HG02840 (cell line): ENCODE results near the gene NIN.

ENCODE experiments used
- ATAC-seq: cut with Tn5 transposase; IDR thresholded peaks from one replicate; pipeline ENCODE4 v1.9.1; 2021; ENCODE audit warnings: mild to moderate bottlenecking, moderate library complexity, moderate number of reproducible peaks; ENCODE audit not compliant: unreplicated experiment, low FRiP score

Gene NIN

DNA sequence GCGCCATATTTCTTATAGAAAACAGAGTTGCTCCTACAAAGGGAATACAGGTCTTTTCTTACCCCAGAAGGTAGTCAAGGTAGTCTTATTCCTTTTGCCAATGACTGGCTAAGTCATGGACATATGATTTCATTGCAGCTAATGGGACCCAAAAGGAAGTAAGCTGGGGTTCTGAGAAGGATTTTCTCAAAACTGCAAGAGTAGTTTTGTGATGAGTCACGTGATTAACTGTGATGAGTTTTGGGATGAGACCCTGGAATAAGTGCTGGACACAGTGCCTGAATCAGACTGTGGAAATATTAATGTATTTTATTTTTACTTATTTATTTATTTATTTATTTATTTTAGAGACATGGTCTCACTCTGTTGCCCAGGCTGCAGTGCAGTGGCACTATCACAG is 13.4 kb upstream of the NIN start:
- ATAC-seq: no peak

DNA sequence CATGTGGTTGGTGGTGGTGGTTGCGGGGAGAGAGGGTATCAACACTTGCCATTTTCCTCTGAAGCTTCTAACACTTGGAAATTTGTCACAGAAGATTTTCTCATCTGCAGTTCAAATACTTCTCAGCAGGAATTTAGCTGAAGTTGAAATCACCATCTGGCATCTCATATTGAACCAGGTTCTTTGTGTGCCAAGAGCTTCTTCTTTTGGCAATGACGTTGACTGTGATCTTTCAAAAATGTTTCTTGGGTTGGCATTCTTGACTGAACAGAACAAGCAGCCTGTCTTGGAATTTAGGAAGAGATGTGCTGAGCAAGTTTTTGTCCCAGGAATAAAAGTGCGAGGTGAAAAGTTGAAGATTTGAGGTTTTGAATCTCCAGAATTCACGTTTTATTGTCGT is 8.7 kb upstream of the NIN start:
- no peak for ATAC-seq

DNA sequence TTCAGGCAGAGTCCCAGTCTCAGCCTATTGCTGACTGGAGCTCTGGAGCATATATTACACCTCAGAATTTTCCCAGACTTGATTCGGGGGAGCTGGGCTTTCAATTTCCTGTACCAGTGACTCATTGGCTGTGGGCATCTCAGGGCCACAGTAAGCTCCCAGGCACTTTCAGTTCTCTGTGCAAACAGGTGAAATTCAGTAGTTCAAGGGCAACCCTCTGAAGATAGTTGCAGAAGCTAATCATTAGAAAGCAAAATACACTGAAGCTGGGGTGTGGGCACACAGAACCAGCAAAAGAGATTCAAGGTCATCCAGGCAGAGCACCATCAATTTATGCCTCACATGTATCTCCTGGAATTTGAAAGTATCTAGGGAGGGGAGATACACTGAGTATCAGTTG is 8.1 kb upstream of the NIN start:
- no peak for ATAC-seq

DNA sequence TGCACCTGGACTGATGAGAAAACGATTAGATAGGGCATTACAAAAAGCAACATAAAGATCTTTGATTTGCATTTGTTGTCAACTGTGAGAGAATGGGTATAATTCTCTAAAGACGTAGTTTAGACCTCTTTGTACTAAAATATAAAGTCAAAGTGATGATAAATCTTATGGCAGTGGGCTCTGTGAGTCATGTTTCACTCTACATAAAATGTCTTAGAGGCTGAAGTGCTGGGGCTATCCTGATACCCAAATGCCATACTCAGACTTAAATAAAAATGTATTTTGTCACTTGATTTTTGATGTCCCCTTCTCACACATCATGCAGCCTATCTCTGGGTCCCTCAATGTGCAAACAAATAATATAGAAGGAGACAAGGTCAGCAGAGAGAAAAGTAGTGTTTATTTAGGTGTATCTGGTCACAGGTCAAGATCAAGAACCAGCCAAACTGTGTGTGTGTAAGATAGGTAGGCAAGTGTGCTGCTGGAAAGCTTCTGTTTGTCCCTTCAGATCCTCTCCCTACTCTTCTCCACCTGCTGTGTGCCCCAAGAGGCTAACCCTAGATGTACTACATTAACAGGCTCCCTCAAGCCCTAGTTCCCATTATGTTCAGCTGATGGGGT is 7.0 kb upstream of the NIN start:
- ATAC-seq: no peak

DNA sequence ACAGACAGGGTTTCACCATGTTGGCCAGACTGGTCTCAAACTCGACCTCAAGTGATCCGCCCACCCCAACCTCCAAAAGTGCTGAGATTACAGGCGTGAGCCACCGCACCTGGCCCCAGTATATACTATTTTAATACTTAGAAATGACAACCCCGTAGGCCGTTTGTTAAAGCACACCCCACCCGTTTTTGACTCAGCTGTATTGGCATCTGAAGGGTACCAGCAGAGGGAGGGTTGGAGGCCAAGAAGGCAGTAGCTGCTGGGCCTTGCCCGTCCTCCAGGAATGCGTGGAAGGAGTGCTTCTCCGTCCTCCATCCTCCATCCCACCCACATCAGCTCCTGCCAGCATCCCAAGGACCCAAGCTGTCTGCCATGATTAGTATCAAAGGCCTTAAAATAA is 6.3 kb upstream of the NIN start:
- no peak for ATAC-seq

DNA sequence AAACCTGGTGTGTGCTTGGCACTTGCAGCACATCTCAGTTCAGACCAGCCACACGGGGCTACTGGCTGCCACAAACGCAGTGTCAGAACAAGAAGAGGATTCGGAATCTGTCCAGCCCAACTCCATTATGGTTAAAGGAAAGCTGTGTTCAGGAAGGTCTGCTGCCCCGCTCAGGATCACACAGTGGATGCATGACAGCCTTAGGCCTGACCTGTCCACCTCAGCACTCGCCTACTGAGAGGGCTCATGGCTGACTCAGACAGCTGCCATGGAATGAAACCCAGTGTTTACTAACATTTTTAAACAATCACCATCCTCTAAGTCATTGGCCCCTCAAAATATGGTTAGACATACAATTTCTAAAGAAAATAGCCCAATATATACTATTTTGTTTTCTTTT is 5.6 kb upstream of the NIN start:
- ATAC-seq: no peak

DNA sequence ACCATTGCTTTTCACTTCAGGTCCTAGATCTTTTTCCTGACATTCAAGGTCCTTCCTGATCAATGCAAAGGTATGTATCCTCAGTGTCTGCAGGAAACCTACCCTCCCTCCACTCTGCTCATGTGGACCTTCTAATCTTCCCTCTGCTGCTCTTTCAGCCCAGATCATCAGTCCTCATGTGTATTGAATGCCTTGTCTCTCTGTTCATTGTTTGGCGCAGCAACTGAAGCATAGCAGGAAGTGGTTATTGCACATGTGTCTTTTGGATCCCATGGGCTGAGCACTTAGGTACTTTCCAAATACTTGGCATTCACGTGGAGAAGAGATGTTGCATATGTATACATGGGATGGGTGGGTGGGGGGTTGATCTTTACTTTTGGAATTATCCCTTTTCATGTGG is 4.3 kb upstream of the NIN start:
- no peak for ATAC-seq

DNA sequence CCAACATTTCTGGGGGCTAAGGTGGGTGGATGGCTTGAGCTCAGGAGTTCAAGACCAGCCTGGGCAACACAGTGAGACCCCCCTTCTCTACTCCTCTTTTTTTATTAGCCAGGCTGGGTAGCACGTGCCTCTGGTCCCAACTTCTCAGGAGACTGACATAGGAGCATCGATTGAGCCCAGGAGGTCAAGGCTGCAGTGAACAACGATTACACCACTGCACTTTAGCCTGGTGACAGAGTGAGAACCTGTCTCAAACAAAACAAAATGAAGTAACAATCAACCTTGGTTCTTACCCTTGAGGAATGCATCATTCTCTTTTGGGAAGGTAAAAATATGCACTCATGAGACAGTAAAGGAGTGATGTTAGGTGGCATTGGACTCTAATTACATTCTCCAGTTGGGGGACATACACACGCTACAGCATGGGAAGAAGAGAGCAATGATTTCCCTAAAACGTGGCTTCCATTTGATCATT is 3.9 kb upstream of the NIN start:
- no peak for ATAC-seq

DNA sequence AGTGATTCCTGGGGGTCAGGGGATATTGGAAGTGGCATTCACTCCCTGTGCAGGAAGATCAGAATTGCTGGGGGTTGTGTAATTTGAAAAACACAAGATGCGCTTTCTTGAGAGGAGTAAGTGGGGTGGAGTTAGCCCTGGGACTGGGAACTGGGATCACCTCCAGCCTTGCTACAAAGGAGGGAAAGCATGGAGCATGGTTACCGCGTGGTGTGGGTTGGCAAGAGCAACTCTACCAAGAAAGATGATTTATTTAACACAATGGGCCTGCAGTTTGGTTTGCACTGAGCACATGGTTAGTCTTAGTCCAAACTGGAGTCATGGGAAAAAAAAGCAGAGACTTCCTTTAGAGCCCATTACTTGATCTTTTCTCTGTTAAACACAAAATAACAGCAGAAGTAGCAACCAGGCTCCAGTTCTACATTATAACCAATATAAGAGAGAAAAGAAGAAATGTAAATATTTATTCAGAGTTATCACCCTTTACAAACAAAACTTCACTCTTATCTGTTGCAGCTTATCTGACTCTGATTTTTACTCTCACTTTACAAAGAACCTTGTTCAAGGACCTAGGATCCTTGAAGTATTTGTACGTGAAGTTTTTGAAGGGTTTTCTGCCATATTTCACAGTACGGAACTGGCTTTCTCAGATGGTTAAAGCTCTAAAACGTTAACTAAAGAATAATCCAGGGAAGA is 2.1 kb upstream of the NIN start:
- no peak for ATAC-seq

DNA sequence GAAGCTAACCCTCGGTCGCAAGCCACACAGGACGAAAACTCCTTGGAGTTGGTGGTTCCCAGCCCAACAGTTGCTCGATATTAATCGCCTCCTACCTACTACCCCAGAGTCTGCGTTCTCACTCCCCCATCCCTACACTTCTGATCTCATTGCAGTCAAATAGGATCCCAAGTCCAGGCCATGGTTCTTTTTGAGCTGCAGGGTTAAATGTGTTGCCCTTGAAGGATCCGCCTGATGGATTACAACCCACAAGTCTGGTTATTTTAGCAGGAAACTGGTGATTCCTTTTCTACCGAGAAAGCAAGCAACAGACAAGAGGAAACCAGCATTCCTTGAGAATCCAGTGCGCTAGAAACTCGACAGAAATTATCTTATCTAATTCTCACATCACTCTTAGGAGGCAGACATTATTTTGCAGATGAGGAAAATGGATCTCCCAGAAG is 785 bp upstream of the NIN start:
- ATAC-seq: no peak

DNA sequence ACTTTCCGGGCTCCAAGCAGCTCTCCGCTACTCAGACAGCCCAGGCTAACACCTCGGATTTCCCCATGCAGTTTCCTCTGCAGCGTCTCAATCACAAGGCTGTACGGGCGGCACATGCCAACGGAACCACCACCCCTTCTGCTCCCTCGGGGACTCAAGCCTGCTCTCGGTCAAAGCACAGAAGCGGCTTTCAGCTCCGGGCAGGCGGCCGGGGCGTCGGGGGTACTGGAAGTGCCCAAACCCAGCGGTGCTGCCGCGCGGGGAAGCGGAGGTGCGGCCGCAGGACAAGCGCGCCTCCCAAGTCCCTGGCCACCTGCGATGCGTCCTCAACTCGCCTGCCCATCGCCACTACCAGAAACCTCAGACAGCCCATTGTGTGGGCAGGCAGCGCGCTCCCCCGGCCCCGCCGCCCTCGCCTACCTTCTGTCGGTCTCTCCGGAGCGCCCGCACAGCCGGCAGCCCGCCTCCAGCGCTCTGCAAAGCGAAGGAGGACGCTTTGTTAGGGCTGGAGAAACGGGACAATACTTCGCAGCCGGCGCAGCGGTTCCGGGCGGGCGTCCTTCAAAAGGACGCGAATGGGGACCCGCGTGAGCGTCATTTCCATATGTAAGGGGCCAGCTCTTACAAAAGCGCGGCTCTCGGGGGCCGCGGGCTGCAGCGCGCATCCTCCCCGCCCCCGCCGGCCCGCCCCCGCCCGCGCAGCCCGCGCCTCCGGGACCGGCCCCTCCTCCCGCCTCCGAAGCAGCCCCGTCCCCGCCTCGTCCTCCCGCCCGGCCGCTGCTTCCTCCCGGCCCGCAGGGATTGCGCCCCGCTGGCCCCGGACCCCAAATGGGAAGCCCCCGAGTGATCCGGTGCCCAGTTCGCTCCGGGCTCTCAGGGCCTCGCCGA is 674 bp downstream of the NIN start:
- peak; percentile 52 for ATAC-seq

DNA sequence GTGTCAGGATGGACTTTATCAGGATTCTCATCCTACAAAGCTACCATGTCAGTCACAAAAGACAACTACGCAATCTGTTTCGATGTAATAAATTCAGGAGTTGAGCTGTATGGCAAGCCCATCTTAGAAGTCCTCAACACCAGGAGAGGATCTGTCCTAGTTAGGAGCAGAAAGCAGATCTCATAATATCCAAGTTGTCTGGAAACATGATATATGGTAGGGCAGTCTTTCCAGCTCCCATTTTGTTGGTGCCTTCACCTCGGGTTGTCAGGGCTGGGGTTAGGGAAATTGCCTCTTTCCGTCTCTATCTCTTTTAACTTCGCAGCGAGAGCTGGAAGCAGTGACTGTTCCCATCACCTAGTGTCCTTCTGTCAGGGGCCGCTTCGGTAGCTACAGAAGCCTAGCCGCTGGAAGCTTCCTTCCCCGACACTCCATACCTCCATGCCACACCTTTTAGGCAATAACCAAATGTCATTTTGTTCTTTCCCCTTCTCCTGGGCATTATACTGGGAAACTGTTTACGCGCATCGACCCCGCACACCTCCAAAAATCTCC is 1.4 kb downstream of the NIN start:
- no peak for ATAC-seq

DNA sequence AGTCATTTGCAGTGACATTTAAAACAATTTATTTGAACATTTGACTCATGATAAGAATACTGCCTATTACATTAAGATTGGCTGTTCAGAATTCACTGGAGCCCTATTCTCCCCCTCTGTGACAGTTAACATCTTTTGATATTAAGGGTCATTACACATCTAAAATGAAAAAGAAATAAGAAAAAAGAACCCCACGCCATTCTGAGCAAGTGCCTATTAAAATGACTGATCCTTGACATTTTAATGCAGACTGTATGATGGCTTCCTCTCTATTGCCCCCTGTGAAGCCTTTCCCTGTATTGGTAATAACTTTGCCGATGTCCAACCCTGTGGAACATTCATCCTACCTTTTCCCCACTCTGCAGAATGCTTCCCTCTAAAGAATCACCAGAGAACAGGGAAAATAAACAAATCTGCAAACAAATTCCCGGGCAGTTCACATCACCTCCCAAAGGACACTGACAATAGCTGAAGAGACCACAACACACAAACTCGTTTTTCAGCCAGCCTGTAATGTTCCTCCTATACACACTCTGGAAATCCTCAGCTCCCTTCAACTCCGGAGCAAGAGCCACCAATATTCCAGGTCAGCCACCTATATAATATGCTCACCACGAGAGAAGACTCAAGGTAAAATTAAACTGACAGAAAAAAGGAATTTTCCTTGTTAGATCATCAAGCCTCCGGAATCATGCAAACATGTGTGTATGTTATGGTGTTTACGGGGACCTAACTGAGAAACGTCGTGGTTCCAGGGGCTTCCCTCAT is 2.1 kb downstream of the NIN start:
- no peak for ATAC-seq

DNA sequence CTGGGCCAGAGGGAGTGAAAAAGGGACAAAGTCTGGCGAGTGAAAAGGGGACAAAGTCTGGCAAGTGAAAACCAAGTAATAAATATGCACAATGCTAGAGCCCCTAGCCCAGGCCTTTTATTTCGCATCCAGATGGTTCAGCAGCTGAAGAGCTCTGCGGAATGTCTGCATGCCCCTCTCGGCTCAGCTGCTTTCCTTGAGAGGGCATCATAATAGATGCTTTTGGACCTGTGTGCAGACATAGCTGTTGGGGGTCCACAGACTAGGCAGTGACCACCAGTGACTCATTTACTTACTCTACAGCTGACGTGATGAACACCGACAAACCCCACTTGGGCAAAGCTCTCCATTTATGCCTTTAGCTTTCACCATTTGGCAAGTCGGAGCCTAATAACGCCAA is 4.3 kb downstream of the NIN start:
- no peak for ATAC-seq

DNA sequence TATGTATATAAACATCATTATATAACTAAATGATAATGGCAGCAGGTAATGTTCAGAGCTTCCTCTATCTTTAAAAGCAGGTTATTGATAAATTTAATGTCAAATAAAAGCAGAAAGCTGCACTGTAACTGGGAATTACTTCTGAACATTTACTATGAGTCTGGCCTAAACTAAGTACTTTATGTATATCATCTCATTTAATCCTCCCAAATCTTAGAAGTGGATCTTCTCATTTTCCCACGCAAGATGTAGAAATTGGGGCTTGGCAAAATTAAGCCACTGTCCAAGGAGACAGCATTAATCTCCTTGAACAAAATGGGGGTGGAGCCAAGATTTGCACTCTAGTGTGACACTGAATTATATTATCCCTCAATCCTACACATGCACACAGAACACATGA is 5.7 kb downstream of the NIN start:
- no peak for ATAC-seq

DNA sequence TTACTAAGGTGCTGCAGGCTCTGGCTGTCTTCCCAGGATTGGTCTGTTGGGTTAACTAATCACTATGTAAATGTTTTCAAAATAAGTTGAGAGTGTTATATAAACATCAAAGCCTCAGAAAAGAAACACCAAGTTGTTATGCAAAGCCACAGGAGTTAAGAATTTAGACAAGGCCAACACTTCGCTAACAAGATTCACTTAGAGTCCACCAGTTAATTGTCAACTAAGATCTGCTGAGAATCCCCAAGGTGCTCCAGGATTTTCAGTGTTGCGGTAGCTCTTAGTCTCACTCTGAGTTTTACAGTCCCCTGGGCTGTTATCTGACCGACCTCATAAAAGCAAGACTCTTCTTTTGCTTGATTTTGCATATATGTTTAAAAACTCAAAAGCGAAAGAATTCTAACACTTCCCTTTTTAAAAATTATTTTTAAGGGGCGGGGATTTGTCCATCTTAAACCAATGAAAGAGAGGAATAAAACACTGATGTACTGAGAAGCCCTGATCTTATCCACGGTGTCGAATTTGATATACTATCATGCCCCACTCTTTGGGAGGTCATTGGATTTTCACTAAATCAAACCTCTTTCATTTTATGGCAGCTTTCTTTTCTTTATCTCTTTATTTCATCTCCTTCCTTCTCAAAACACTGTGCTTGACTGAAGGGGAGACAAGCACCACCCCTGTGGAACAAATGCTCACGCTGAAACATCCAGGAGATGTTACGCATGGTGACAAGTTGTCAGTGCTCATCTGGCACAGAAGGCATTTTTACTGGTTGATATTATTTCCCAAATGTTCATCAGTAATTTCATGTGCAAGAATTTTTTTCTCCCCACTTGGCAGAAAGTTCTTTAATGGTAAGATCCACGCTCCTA is 7.0 kb downstream of the NIN start:
- ATAC-seq: peak; percentile 70

DNA sequence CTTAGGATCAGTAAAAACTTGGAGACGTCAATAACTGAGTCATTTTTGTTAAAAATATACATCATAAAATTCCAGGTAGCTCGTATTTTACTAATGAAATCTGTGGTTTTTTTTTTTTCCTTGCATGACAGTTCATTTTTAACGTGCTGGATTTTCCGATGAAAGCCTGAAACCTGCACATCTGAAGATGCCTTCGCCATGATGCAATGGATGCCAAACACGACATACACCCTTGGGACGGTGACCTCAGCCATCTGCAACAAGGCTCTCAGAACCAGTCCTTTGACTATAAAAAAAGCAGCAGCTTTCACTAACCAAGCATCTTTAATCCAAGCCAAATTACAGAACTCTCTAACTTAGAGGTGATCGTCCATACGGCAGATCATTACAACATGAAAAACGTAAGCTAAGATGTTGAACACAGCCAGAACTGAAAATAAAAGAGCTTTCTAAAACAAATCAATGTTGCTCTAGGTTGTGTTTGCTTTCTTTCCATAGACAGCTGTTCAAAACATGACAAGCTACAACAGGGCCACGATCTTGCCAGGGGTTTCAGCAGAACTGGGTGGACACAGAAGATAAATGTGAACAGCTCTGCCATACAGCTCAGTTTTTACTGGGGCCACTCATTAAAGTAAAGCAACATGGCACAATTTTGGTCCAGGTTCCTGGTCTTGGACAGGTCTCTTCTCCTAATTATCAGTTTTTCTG is 7.8 kb downstream of the NIN start:
- ATAC-seq: peak; percentile 6

DNA sequence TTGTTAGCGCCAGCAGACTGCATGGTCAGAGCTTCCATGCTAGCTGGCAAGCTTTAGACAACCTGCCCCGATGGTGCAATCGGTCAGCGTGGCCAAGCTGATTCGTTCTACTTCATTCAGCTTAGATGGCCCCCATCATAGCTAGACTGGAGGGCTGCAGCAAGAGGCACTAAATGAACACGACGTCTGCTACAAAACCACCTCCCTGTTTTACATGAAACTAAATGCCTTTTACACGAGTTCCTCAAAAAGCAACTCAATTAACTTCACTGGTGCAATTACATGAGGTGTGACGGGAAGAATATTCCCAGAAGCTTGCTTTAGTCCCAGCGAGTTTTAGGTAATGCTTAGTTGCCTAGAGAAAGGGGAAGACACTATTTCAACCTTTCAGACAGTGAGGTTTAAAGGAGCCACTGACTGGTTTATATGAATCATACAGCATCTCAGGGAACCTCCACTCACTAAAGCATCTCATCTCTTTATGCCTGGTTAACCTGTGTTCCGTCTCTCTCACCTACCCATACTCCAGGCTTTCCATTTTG is 8.4 kb downstream of the NIN start:
- ATAC-seq: no peak
